ENCODE measurements around the gene FAM3C.
"Not testable (repeated sequence)": the region's sequence is repeated elsewhere in the genome, so short reads cannot be mapped to it uniquely, and the experiment has no call there.

Gene FAM3C

DNA sequence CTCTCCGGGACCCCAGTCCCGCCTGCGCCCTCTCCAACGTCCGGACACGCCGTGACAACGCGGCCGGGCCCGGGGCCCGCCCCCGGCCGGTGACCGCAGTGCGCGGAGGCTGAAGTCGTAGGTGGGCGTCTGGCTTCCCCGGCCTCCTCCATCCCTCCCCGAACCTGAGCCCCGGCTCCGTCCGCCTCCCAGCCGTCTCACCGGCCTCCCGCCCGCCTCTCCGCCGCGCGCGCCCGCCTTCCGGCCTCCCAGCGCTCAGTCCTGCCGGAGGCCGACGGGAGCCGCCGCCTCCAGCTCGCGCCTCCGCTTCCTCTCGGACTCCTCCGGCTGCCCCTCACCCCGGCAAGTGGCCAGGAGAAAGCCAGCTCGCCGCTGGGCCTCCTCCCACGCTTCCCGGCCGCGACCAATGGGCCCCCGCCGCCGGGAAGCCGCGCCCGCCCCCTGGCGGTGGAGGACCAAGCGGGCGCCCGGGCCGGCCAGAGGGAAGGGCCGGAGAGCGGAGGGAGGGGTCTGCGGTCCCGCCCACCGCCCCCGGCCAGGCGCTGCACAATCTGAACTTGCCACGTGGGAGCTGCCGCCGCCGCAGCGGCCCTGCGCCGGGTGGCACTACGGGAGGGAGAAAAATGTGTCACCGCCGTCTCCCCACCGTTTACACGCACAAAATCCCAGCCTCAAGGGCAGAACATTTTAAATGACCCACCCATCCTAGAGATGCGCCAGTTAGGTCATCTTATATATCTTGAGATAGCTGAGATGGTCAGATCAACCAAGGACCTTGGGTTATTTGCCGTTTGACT is at the start of gene FAM3C:
Gene FAM3C, minus strand, starts transcription at position 348 of the 797 bp plus-strand sequence. CDS start 13,339 bp downstream, outside the sequence.
- peak in 57 of 58 donors; percentile 30 to 93 (median 84) for DNase-seq

DNA sequence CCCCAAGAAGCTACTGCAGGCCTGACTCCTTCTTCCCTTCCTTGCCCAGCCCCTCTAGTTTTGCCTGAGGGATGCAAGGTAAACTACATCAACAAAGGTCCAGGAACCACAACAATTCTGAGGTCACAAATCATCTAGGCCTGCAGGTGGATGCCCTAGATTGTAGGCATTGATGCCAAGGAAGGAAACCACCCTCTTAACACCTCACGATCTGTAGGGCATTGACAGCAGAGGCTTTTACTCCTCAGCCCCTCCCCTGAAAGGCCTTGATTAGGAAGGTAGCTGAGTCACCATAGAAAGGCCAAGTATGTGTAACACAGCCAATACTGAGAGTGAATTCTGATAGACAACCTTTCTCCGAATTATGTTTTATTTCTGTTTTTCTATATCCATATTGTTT is 46.7 kb upstream of the FAM3C start:
- no peak for DNase-seq

DNA sequence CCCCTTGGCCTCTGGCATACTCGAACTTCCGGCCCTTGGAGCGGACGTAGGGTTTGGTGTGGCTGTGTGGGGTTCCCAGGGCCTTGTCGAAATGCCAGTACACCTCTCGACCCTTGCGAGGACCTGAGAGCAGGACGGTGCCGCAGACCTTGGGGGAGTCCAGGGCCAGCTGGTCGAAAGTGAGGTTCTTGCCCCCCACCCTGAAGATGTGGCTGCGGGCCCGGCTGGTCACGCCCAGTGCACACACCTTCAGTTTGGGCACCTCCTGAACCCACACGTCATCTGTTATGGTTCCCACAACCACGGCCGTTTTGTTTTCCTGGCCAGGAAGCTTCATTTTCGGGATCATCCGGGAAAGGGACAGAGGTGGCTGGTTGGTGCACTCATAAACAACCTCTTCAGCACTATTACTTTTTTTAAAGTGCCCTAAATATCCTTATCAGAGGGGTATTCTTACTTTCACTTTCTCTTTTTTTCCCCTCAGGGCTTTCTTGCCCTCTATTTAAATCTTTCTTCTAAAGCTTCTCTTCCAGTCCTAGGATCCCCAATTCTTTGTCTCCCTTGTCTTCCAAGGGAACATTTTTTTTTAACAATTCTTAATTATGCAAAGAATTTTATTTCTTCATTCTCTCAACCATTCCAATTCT is 44.9 kb upstream of the FAM3C start:
- DNase-seq = no peak

DNA sequence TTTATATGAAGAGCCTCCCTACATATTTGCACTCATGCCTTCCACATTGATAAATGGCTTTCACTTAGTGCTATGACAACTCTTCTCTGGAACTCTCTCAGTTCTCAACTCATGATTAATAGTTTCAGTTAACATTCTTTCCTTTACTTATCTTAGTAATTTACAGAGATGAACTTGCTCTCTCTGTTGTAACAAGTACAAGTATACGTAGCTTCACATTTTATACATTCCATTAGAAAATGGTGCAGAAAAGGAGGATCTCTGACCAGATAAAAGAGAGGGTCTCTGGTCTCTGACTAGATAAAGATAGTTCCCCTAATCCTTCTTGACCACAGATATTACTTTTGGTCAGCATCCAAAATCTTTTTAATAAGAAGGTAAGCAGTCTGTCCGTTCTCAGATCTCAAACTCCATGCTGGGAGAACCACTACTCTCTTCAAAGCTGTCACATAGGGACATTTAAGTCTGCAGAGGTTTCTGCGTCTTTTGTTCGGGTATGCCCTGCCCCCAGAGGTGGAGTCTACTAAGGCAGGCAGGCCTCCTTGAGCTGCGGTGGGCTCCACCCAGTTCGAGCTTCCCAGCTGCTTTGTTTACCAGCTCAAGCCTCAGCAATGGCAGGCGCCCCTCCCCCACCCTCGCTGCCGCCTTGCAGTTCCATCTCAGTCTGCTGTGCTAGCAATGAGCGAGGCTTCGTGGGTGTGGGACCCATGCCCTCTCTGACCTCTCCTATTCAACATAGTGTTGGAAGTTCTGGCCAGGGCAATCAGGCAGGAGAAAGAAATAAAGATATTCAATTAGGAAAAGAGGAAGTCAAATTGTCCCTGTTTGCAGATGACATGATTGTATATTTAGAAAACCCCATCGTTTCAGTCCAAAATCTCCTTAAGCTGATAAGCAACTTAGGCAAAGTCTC is 42.2 kb upstream of the FAM3C start:
- peak in 28 of 58 donors; percentile 1 to 52 (median 12) for DNase-seq

DNA sequence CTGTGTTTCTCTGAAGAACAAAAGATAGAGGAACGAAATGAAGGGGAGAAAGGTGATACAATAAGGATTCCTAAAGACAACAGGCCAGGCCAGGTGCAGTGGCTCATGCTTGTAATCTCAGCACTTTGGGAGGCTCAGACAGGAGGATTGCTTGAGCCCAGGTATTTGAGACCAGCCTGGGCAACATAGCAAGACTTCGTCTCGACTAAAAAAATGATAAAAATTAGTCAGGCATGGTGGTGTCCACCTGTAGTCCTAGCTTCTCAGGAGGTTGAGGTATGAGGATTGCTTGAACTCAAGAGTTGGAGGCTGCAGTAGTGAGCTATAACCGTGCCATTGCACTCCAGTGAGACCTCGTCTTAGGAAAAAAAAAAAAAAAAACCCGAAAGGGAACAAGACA is 41.4 kb upstream of the FAM3C start:
- DNase-seq = no peak

- DNase-seq = no peak
These were observed 40.6 kb upstream of the FAM3C start for GRCh38 chr7:121436688-121437087.

DNA sequence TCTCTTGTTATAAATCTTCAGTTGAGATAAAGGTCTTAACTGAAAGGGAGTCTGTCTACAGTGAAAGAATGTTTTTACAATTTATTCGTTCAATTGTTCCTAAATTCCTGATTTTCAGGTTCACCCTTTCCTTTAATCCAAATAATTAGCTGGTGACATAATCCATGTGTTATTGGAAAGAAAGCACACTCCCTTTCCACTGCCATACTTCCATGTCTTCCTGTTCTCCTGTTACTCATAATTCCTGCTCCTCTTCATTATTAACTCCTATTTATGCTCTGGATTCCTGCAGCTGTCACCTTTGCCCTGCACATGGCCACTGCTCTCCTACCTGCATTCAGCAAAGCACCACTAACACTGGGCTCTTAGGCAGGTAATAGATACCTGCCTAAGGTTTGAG is 40.0 kb upstream of the FAM3C start:
- no peak for DNase-seq

- DNase-seq = no peak
These were observed 37.7 kb upstream of the FAM3C start for GRCh38 chr7:121433775-121434174.

DNA sequence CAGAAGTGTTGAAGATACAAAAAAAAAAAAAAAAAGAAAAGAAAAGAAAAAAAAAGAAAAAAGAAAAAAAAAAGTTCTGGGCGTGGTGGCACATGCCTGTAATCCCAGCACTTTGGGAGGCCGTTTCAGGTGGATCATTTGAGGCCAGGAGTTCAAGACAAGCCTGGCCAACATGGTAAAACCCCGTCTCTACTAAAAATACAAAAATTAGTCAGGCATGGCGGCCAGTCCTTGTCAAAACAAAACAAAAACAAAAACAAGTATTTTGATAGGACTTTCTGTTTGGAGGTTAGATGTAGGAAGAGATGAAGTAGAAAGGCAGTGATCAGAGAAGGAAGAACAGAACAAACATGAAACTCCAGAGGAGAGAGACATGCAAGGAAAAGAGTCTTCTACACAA is 36.4 kb upstream of the FAM3C start:
- not testable (repeated sequence) for DNase-seq

DNA sequence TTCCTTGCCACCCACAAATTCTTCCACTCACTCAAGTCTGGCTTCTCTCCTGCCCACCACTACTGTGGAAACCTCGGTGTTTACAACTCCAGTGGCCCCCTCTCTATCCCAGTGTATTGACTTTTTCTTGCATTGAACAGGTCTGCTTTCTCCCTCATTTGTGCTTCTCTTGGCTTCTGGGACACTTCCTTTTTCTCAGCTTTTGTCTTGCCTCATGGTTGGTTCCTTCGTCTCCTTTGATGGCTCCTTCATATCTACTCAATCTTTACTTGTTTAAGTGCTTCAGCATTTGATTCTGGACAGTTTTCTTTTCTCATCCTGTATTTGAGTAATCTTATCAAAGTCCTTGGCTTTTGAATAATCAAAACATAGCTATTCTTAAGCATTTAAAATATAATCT is 35.9 kb upstream of the FAM3C start:
- DNase-seq = no peak

DNA sequence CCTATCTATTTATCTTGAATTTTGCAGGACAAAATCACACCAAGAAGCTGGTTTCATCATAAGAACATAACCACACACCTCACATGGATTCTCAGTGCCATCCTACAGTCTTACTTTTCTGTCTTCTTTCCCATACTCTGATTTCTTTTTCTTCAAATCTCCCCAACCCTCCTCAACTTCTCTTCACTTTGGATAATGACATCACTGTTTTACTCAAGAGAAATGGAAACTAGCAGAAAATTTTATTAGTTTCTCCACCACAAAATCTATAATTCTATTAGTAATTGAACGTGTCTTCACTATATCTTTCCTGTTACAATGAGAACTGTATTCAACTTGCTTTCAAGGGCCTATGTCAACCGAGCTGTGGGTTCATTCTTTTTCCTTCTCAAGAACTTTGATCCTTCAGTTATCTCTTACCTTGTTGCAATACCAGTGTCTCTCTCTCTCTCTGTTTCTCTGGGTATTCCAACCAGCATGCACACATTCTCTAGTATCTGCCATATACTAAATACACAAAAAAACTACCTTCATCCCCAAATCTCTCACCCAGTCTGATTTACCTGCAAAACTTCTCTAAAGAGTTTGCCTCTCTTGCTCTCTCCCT is 35.4 kb upstream of the FAM3C start:
- no peak for DNase-seq

DNA sequence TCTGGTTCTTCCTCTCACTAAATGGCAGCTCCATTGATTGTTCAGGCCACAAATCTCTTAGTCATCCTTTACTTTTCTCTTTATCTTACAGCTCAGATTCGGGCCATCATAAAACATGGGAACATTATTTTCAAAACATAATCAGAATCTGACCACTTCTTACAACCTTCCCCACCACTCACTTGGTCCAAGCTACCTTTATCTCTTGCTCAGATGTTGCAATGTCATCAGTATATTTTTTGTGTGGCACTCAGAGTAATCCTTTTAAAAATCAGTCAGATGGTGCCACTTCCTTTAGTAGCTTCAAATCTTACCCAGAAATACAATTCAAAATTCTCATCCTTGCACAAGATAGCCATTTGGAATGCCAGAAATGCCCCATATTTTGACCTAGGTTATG is 34.5 kb upstream of the FAM3C start:
- DNase-seq = no peak

- DNase-seq = no peak
These were observed 33.7 kb upstream of the FAM3C start for GRCh38 chr7:121429798-121430197.

DNA sequence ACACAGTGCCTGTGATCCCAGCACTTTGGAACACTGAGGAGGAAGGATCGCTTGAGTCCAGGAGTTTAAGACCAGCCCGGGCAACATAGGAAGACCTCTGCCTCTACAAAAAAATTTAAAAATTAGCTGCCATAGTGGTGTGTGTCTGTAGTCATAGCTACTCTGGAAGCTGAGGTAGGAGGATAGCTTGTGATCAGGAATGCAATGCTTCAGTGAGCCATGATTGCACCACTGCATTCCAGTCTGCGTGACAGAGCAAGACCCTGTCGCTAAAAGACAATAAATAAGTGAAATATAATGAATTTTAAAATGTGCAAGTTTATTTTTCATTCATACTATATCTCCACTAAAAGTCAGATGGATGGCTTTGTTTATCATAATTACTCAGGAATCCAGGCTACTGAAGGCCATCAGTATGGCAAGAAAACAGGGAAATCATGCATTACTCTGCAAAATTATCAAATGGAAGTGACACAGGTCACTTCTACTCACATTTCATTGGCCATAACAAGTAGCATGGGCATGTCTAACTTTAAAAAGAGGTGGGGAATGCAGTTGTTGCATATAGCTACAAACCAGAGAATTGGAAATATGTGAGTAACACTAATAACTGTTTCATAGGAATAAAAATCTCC is 32.9 kb upstream of the FAM3C start:
- no peak for DNase-seq

- not testable (repeated sequence) for DNase-seq
These were observed 25.6 kb upstream of the FAM3C start for GRCh38 chr7:121421743-121422142.

GRCh38 chr7:121420976-121421375 is 24.9 kb upstream of the FAM3C start:
- DNase-seq = no peak

DNA sequence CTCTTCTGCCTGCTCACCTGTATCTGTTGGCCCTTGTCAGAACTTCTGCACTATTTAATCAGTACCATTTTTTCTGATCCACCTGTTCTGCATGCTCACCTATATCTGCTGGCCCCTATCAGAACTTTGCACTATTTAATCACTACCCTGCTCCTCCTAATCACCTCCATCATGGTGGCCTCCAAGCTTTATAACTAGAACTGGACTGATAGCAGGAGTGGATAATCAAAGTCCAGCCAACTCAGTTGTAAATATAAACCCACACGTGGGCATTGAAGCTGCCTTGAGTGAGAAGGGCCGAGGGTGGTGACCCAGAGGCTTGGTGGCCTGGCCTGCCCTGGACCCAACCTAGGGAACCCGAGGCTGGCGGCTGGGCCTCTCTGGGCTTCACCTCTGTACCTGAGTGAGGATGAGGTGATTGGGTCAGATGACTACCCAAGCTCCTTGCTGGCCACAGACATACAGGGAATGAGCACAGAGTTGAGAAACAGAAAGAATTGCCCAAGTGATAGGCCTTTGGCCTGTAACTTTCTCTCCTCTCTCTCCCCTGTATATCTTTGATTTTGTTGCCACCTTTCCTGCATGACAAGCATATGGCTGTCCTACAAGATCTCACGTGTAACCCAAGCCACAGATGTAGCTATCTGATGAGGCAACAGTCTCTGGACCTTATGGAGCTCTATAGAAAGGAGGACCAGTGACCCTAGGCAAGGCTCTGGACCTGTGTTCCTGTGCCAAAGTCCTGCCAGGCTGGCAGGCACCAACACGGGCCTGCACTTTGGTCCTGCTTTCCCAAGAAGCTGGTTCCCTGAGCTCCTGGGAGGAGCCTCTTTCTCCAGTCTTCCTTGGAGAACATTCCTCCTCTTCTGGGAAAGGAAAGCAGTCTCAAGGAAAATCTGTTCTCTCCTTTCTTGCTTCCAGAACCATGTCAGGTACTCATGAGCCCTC is 23.4 kb upstream of the FAM3C start:
- no peak for DNase-seq

- DNase-seq = no peak
These were observed 20.4 kb upstream of the FAM3C start for GRCh38 chr7:121416533-121416932.

GRCh38 chr7:121414436-121414835 is 18.3 kb upstream of the FAM3C start:
- DNase-seq = no peak

DNA sequence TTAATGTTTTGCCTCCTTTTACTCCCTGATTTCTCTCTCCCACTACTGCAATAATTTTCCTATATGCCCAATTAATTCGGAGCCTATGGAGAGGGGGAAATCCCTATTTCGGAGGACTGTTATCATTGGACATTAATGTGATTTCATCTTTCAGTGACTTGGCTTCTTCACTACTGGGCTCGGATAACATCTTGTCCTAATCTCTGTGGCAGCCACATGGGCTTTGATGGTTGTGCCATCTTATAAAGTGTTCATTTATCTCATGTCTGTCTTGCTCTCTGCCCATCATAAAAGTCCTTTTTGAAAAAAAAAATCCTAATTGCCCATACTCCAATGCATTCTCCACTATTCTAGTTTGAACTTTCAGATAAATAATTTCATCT is 15.5 kb upstream of the FAM3C start:
- DNase-seq = no peak
